Tibial nerve (tissue), 3 donors: ENCODE measurements around the gene CFAP210.

Experiments used
- POLR2A ChIP-seq, 2 donors: fragments of 450-650 bp; IDR thresholded peaks; one replicate each; pipeline ENCODE4 v1.6.1; 2017; ENCODE audit warnings: antibody characterized with exemption in 2 of 2, mild to moderate bottlenecking in 2 of 2, moderate library complexity in 2 of 2
- TF ChIP-seq, protein P1 (sequence below), 5 experiments: fragments of 200-600 bp in 3 of 5; fragments of 450-650 bp in 2 of 5; sonication (generic) in 3 of 5; IDR thresholded peaks; one replicate each; pipeline ENCODE4 v1.5.1; 2016 to 2019; ENCODE audit warnings: antibody characterized with exemption in 5 of 5, mild to moderate bottlenecking in 3 of 5, moderate library complexity in 2 of 5

DNA sequence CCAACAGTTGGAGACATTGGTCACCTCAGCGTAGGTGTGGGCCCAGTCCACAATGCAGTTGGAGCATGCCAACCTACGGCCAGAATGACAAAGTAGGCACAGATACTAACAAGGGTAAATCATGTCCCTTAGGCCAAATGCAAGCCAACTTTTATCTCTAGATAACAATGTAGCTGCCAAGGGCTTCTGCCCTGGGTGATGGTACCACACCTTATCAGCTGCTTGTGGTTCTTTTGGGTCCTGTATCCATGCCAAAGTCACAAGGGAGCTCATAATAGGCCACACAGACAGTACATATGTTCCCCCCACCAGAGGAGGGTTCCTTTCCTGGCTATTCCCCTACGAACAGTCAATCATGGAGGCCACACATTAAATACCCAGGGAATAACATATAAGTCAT, 19.1 kb upstream of the CFAP210 start:
- TF ChIP-seq POLR2A (IDR thresholded peaks at IDR 0.05): no peak
- TF ChIP-seq, protein P1, sequence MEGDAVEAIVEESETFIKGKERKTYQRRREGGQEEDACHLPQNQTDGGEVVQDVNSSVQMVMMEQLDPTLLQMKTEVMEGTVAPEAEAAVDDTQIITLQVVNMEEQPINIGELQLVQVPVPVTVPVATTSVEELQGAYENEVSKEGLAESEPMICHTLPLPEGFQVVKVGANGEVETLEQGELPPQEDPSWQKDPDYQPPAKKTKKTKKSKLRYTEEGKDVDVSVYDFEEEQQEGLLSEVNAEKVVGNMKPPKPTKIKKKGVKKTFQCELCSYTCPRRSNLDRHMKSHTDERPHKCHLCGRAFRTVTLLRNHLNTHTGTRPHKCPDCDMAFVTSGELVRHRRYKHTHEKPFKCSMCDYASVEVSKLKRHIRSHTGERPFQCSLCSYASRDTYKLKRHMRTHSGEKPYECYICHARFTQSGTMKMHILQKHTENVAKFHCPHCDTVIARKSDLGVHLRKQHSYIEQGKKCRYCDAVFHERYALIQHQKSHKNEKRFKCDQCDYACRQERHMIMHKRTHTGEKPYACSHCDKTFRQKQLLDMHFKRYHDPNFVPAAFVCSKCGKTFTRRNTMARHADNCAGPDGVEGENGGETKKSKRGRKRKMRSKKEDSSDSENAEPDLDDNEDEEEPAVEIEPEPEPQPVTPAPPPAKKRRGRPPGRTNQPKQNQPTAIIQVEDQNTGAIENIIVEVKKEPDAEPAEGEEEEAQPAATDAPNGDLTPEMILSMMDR (IDR thresholded peaks at IDR 0.05): no peak
